ENCODE measurements around the gene NAA60. TPM values are rescaled to one million over a fixed set of nuclear protein-coding genes. Genes with fewer than 3 reads are reported as not detected.
A peak's percentile ranks its signal among the peaks of the same experiment; 100 is the strongest.

NAA60 gene
- total and polyA plus RNA-seq, 9 of the 15 experiments (the other 6 are each of a cell fraction or from before 2014, with no cell fraction given), result 2.1 to 49.4 (median 10.3) TPM

- TF ChIP-seq ASH1L (IDR thresholded peaks at IDR 0.05; ENCODE audit: borderline replicate concordance, low read depth, partially characterized antibody) (no peak), HES1 (IDR thresholded peaks at IDR 0.05; ENCODE audit: low read depth) (no peak), MLLT1 (IDR thresholded peaks at IDR 0.05) (no peak), ZNF780A (CRISPR knock-in tag; IDR thresholded peaks at IDR 0.05) (no peak), SETDB1 (IDR thresholded peaks at IDR 0.05; ENCODE audit: low read length) (no peak), SOX6 (IDR thresholded peaks at IDR 0.05) (peak; percentile 46; the same call in 1 of the 2 replicates), SLC30A9 (CRISPR knock-in tag; IDR thresholded peaks at IDR 0.05) (no peak), NFYB (IDR thresholded peaks at IDR 0.05; ENCODE audit: extremely low read depth, insufficient read length) (peak; percentile 49), KAT8 (IDR thresholded peaks at IDR 0.05; ENCODE audit: low read depth) (no peak), MYNN (IDR thresholded peaks at IDR 0.05) (no peak), MYNN (CRISPR knock-in tag; IDR thresholded peaks at IDR 0.05) (no peak), ZNF134 (CRISPR knock-in tag; conservative IDR thresholded peaks at IDR 0.05) (no peak), RBM22 (IDR thresholded peaks at IDR 0.05; ENCODE audit: low read depth, low read length, poor library complexity, severe bottlenecking) (peak; percentile 12), NR0B1 (IDR thresholded peaks at IDR 0.05; ENCODE audit: partially characterized antibody) (no peak), ZNF436 (CRISPR knock-in tag; IDR thresholded peaks at IDR 0.05) (no peak), NCOR1 (IDR thresholded peaks at IDR 0.05) (0 out of 2 replicates have a peak, but pooled peaks have one; percentile 31), ZFP30 (CRISPR knock-in tag; IDR thresholded peaks at IDR 0.05; ENCODE audit: borderline replicate concordance) (no peak), ZNF274 (IDR thresholded peaks at IDR 0.05; ENCODE audit: borderline replicate concordance, low read depth, low read length) (no peak), PHTF2 (CRISPR knock-in tag; IDR thresholded peaks at IDR 0.05) (no peak), LCOR (CRISPR knock-in tag; IDR thresholded peaks at IDR 0.05) (no peak), DIDO1 (tag; IDR thresholded peaks at IDR 0.05; ENCODE audit: low read depth) (no peak), HIVEP1 (CRISPR knock-in tag; IDR thresholded peaks at IDR 0.05) (no peak), MBD2 (IDR thresholded peaks at IDR 0.05; ENCODE audit: borderline replicate concordance, low read depth) (no peak), ZEB2 (IDR thresholded peaks at IDR 0.05) (no peak), ETV6 (IDR thresholded peaks at IDR 0.05; ENCODE audit: borderline replicate concordance in 1 of 2, low read depth in 2 of 2, low read length in 1 of 2) (peak; percentile 28 to 55; a peak in 2 of 4 replicates), ETV6 (CRISPR knock-in tag; IDR thresholded peaks at IDR 0.05; ENCODE audit: borderline replicate concordance) (no peak), ZNF584 (CRISPR knock-in tag; IDR thresholded peaks at IDR 0.05; ENCODE audit: low read depth) (no peak), ZNF77 (CRISPR knock-in tag; IDR thresholded peaks at IDR 0.05) (no peak)
Observed at GRCh38 chr16:3457434-3458252, 14.2 kb downstream of the NAA60 start (continued).
